ENCODE data around the gene KRT84.

GRCh38 chr12:52432559-52433207, 47.2 kb upstream of the KRT84 start:
- no peak for TF ChIP-seq POLR2A (IDR thresholded peaks at IDR 0.05; ENCODE audit: extremely low read depth, insufficient read length)
- TF ChIP-seq, protein P1, sequence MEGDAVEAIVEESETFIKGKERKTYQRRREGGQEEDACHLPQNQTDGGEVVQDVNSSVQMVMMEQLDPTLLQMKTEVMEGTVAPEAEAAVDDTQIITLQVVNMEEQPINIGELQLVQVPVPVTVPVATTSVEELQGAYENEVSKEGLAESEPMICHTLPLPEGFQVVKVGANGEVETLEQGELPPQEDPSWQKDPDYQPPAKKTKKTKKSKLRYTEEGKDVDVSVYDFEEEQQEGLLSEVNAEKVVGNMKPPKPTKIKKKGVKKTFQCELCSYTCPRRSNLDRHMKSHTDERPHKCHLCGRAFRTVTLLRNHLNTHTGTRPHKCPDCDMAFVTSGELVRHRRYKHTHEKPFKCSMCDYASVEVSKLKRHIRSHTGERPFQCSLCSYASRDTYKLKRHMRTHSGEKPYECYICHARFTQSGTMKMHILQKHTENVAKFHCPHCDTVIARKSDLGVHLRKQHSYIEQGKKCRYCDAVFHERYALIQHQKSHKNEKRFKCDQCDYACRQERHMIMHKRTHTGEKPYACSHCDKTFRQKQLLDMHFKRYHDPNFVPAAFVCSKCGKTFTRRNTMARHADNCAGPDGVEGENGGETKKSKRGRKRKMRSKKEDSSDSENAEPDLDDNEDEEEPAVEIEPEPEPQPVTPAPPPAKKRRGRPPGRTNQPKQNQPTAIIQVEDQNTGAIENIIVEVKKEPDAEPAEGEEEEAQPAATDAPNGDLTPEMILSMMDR (IDR thresholded peaks at IDR 0.05; ENCODE audit: low read depth, low read length), result no peak
- TF ChIP-seq MYC (IDR thresholded peaks at IDR 0.05; ENCODE audit: low read depth, low read length), result no peak
- TF ChIP-seq, protein P2, sequence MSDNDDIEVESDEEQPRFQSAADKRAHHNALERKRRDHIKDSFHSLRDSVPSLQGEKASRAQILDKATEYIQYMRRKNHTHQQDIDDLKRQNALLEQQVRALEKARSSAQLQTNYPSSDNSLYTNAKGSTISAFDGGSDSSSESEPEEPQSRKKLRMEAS (IDR thresholded peaks at IDR 0.05; ENCODE audit: low read depth, low read length), result no peak

Measured in NB4 (cell line).